Measurements from ENCODE around the gene LUC7L. TPM values are rescaled to one million over a fixed set of nuclear protein-coding genes. Genes with fewer than 3 reads are reported as not detected.

LUC7L gene, protein sequence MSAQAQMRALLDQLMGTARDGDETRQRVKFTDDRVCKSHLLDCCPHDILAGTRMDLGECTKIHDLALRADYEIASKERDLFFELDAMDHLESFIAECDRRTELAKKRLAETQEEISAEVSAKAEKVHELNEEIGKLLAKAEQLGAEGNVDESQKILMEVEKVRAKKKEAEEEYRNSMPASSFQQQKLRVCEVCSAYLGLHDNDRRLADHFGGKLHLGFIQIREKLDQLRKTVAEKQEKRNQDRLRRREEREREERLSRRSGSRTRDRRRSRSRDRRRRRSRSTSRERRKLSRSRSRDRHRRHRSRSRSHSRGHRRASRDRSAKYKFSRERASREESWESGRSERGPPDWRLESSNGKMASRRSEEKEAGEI
- total RNA-seq (2022; extraction: Qiagen RNA extraction), result 41.1 to 48.4 TPM (median 46.1 TPM) in 5 replicates

GRCh38 chr16:228852-229730 is at the start of gene LUC7L:
Gene LUC7L, minus strand, starts transcription at chr16:229449. Its CDS starts 110 bp downstream, at chr16:229339.

DNA sequence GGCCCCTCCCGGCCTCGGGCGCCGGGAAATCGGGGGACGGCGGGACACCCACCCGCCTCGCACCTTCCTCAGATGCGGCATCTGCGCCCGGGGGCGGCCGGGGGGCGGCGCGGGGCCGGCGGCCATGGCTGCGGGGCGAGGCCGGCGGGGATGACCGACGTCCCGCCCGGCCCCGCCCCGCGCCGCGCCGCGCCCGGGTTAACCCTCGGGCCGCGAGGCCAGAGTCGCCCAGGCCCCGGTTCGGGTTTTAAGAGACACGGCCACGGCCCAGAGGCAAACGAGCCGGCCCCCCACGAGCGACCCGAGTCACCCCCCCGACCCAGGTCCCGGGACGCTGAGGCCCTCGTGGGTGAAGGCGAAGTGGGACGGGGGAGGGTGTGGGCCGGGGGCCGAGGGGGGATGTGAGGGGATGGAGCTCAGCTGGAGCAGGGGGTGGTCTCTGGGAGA is 46.6 kb upstream of the LUC7L start, which contains the start of gene RGS11:
Gene RGS11 (minus strand): TSS at position 159 of the 447 bp plus-strand sequence. CDS start 33 bp downstream, at position 126.

GRCh38 chr16:234468-235305 is 5.4 kb upstream of the LUC7L start, which contains the start of gene FAM234A:
Gene FAM234A, plus strand, starts transcription at chr16:234821. Its CDS starts 19,593 bp downstream, at chr16:254414.

DNA sequence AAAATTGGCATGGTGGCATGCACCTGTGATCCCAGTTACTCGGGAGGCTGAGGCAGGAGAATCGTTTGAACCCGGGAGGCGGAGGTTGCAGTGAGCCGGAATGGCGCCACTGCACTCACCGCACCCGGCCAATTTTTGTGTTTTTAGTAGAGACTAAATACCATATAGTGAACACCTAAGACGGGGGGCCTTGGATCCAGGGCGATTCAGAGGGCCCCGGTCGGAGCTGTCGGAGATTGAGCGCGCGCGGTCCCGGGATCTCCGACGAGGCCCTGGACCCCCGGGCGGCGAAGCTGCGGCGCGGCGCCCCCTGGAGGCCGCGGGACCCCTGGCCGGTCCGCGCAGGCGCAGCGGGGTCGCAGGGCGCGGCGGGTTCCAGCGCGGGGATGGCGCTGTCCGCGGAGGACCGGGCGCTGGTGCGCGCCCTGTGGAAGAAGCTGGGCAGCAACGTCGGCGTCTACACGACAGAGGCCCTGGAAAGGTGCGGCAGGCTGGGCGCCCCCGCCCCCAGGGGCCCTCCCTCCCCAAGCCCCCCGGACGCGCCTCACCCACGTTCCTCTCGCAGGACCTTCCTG is 49.1 kb downstream of the LUC7L start, which contains the start of gene HBQ1:
Gene HBQ1 (plus strand): TSS at position 359 of the 575 bp plus-strand sequence. CDS start 28 bp downstream, at position 387.

DNA sequence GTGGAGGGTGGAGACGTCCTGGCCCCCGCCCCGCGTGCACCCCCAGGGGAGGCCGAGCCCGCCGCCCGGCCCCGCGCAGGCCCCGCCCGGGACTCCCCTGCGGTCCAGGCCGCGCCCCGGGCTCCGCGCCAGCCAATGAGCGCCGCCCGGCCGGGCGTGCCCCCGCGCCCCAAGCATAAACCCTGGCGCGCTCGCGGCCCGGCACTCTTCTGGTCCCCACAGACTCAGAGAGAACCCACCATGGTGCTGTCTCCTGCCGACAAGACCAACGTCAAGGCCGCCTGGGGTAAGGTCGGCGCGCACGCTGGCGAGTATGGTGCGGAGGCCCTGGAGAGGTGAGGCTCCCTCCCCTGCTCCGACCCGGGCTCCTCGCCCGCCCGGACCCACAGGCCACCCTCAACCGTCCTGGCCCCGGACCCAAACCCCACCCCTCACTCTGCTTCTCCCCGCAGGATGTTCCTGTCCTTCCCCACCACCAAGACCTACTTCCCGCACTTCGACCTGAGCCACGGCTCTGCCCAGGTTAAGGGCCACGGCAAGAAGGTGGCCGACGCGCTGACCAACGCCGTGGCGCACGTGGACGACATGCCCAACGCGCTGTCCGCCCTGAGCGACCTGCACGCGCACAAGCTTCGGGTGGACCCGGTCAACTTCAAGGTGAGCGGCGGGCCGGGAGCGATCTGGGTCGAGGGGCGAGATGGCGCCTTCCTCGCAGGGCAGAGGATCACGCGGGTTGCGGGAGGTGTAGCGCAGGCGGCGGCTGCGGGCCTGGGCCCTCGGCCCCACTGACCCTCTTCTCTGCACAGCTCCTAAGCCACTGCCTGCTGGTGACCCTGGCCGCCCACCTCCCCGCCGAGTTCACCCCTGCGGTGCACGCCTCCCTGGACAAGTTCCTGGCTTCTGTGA is 52.5 kb downstream of the LUC7L start, which contains the start of gene HBA1:
Gene HBA1 (plus strand): TSS at position 204 of the 906 bp plus-strand sequence. CDS start 37 bp downstream, at position 241.

GRCh38 chr16:172374-172941 is 56.8 kb downstream of the LUC7L start, which contains the start of gene HBA2:
Gene HBA2, plus strand, starts transcription at chr16:172876. Its CDS starts 37 bp downstream, at chr16:172913.

GRCh38 chr16:165539-166374 is 63.5 kb downstream of the LUC7L start, which contains the start of gene HBM:
Gene HBM, plus strand, starts transcription at chr16:165978. Its CDS starts 20 bp downstream, at chr16:165998.

DNA sequence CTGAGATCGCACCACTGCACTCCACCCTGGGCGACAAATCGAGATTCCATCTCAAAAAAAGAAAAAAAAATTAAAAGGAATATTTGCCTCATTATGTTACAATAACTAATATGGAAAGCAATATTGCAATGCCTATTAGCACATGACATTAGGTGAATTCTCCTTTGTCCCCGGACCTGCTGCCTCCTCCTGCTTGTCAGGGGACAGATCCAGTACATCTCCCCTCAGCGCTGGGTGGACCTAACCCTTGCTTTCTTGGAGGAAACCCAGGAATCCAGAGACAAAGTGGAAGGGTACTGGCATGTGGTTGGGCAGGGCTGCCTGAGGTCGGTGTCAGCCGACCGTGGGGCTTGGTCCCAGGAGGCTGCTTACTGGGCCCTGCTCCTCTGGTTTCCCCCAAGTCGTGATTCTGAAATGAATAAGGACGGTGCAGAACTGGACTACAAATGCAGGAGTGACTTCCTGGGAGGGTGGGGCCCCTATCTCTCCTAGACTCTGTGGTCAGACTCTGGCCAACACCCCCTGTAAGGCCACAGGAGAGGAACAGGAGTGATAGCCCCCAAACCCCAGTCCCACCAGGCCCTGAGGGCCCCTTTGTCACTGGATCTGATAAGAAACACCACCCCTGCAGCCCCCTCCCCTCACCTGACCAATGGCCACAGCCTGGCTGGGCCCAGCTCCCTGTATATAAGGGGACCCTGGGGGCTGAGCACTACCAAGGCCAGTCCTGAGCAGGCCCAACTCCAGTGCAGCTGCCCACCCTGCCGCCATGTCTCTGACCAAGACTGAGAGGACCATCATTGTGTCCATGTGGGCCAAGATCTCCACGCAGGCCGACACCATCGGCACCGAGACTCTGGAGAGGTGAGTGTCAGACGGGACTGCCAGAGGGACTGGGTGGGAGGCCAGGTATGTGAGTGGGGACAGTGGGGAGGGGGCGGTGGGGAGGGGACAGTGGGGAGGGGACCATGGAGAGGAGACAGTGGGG is 76.8 kb downstream of the LUC7L start, which contains the start of gene HBZ:
Gene HBZ (plus strand): TSS at position 504 of the 988 bp plus-strand sequence. CDS start 266 bp downstream, at position 770.

Other genes with a start within 250 kb of the LUC7L start
- gene POLR3K, start 175.8 kb downstream of the LUC7L start, total RNA-seq (2022; extraction: Qiagen RNA extraction), result 32.4 to 39.7 TPM (median 35.7 TPM) in 5 replicates
- 64.7 to 76.8 TPM (median 70.2 TPM) in 5 replicates for gene SNRNP25, start 175.6 kb downstream of the LUC7L start, total RNA-seq (2022; extraction: Qiagen RNA extraction)
- gene RHBDF1, start 156.8 kb downstream of the LUC7L start, total RNA-seq (2022; extraction: Qiagen RNA extraction), result 22.6 to 32.3 TPM (median 29.3 TPM) in 5 replicates
- gene MPG, start 151.2 kb downstream of the LUC7L start, total RNA-seq (2022; extraction: Qiagen RNA extraction), result 55.2 to 81.0 TPM (median 72.5 TPM) in 5 replicates
- gene NPRL3, start 90.8 kb downstream of the LUC7L start, total RNA-seq (2022; extraction: Qiagen RNA extraction), result 21.0 to 29.7 TPM (median 26.8 TPM) in 5 replicates
- 0.19 TPM in 1 of 5 replicates, not detected in the others for gene HBZ, start 76.8 kb downstream of the LUC7L start, total RNA-seq (2022; extraction: Qiagen RNA extraction)
- not detected in 5 replicates for gene HBM, start 63.5 kb downstream of the LUC7L start, total RNA-seq (2022; extraction: Qiagen RNA extraction)
- 0.47 to 0.97 TPM (median 0.68 TPM) in 4 of 5 replicates, not detected in the other for gene HBA2, start 56.6 kb downstream of the LUC7L start, total RNA-seq (2022; extraction: Qiagen RNA extraction)
- gene HBA1, start 52.8 kb downstream of the LUC7L start, total RNA-seq (2022; extraction: Qiagen RNA extraction), result 0.87 to 2.8 TPM (median 1.5 TPM) in 4 of 5 replicates, not detected in the other
- gene HBQ1, start 49.0 kb downstream of the LUC7L start, total RNA-seq (2022; extraction: Qiagen RNA extraction), result 4.6 to 8.2 TPM (median 7.1 TPM) in 5 replicates
- 40.8 to 49.2 TPM (median 48.4 TPM) in 5 replicates for gene FAM234A, start 5.4 kb upstream of the LUC7L start, total RNA-seq (2022; extraction: Qiagen RNA extraction)
- 3.4 to 5.4 TPM (median 4.9 TPM) in 5 replicates for gene RGS11, start 46.5 kb upstream of the LUC7L start, total RNA-seq (2022; extraction: Qiagen RNA extraction)
- 2.7 to 3.4 TPM (median 3.2 TPM) in 5 replicates for gene ARHGDIG, start 51.1 kb upstream of the LUC7L start, total RNA-seq (2022; extraction: Qiagen RNA extraction)
- 0.11 to 0.65 TPM (median 0.42 TPM) in 5 replicates for gene PDIA2, start 53.7 kb upstream of the LUC7L start, total RNA-seq (2022; extraction: Qiagen RNA extraction)
- 24.5 to 34.7 TPM (median 31.7 TPM) in 5 replicates for gene AXIN1, start 123.3 kb upstream of the LUC7L start, total RNA-seq (2022; extraction: Qiagen RNA extraction)
- gene MRPL28, start 141.1 kb upstream of the LUC7L start, total RNA-seq (2022; extraction: Qiagen RNA extraction), result 121 to 139 TPM (median 132 TPM) in 5 replicates
- 28.8 to 39.8 TPM (median 37.5 TPM) in 5 replicates for gene PGAP6, start 152.5 kb upstream of the LUC7L start, total RNA-seq (2022; extraction: Qiagen RNA extraction)
- 288 to 451 TPM (median 424 TPM) in 5 replicates for gene NME4, start 167.8 kb upstream of the LUC7L start, total RNA-seq (2022; extraction: Qiagen RNA extraction)
- 20.9 to 31.4 TPM (median 26.9 TPM) in 5 replicates for gene DECR2, start 172.4 kb upstream of the LUC7L start, total RNA-seq (2022; extraction: Qiagen RNA extraction)
- 22.9 to 30.3 TPM (median 25.1 TPM) in 5 replicates for gene RAB11FIP3, start 196.2 kb upstream of the LUC7L start, total RNA-seq (2022; extraction: Qiagen RNA extraction)

All from A549 treated with Mapracorat at 1 μM for 4 hours (cell line).